IMR-90 (cell line): ENCODE measurements around the gene DDX60.

Source experiments
- RAD21 ChIP-seq: IDR thresholded peaks from 2 replicates; pipeline ENCODE4 v1.6.1; 2012; ENCODE audit warnings: low read length, improper control_type of control experiment
- SMC3 ChIP-seq: fragments of 150-350 bp; IDR thresholded peaks from 2 replicates; pipeline ENCODE4 v1.6.1; 2016; ENCODE audit warnings: low read depth, mild to moderate bottlenecking, antibody characterized with exemption, low read length, moderate library complexity
- TF ChIP-seq, protein P1 (sequence below): conservative IDR thresholded peaks from 2 replicates; pipeline ENCODE4 v1.5.1; 2012; ENCODE audit warnings: mild to moderate bottlenecking, low read depth, low read length, improper control_type of control experiment

GRCh38 chr4:168269896-168270295 lies 48.7 kb downstream of the DDX60 start:
- TF ChIP-seq, protein P1, sequence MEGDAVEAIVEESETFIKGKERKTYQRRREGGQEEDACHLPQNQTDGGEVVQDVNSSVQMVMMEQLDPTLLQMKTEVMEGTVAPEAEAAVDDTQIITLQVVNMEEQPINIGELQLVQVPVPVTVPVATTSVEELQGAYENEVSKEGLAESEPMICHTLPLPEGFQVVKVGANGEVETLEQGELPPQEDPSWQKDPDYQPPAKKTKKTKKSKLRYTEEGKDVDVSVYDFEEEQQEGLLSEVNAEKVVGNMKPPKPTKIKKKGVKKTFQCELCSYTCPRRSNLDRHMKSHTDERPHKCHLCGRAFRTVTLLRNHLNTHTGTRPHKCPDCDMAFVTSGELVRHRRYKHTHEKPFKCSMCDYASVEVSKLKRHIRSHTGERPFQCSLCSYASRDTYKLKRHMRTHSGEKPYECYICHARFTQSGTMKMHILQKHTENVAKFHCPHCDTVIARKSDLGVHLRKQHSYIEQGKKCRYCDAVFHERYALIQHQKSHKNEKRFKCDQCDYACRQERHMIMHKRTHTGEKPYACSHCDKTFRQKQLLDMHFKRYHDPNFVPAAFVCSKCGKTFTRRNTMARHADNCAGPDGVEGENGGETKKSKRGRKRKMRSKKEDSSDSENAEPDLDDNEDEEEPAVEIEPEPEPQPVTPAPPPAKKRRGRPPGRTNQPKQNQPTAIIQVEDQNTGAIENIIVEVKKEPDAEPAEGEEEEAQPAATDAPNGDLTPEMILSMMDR, result no peak
- TF ChIP-seq RAD21 (no peak), SMC3 (no peak)
